H9 (cell line): ENCODE data around the gene VPS33A. TPM values are rescaled to one million over a fixed set of nuclear protein-coding genes. Genes with fewer than 3 reads are reported as not detected.

Source experiments
- DNase-seq: peaks from one replicate; pipeline ENCODE4 v3.0.0-alpha.2; 2017
- H2AFZ ChIP-seq: one replicate; pipeline ENCODE4 v1.6.1; 2013; ENCODE audit warnings: mild to moderate bottlenecking, low read length, control low read depth, moderate library complexity
- H2AK5ac ChIP-seq: 2 replicates; pipeline ENCODE4 v1.6.1; 2013; ENCODE audit warnings: low read length, control low read depth, mixed read lengths; ENCODE audit not compliant: insufficient read length
- H2BK120ac ChIP-seq: one replicate; pipeline ENCODE4 v1.6.1; 2013; ENCODE audit warnings: low read depth, mild to moderate bottlenecking, low read length, control low read depth, inconsistent platforms; ENCODE audit not compliant: poor library complexity, severe bottlenecking
- H2BK12ac ChIP-seq: 2 replicates; pipeline ENCODE4 v1.6.1; 2013; ENCODE audit warnings: low read length, control low read depth, mixed read lengths, low read depth; ENCODE audit not compliant: insufficient read length
- H2BK15ac ChIP-seq: 2 replicates; pipeline ENCODE4 v1.6.1; 2013; ENCODE audit warnings: low read depth, low read length, control low read depth
- H2BK20ac ChIP-seq: one replicate; pipeline ENCODE4 v1.6.1; 2013; ENCODE audit warnings: low read depth, mild to moderate bottlenecking, low read length, control low read depth, inconsistent platforms; ENCODE audit not compliant: poor library complexity, severe bottlenecking
- H2BK5ac ChIP-seq: 2 replicates; pipeline ENCODE4 v1.6.1; 2013; ENCODE audit warnings: low read length, control low read depth, mixed read lengths; ENCODE audit not compliant: insufficient read length
- H3K14ac ChIP-seq: 2 replicates; pipeline ENCODE4 v1.6.1; 2013; ENCODE audit warnings: low read length, control low read depth; ENCODE audit not compliant: insufficient read depth
- H3K18ac ChIP-seq: 2 replicates; pipeline ENCODE4 v1.6.1; 2013; ENCODE audit warnings: low read depth, mild to moderate bottlenecking, mixed read lengths, low read length, control low read depth; ENCODE audit not compliant: insufficient read length
- H3K23ac ChIP-seq: 2 replicates; pipeline ENCODE4 v1.6.1; 2013; ENCODE audit warnings: low read length, control low read depth, mixed read lengths, low read depth; ENCODE audit not compliant: insufficient read length
- H3K23me2 ChIP-seq: 2 replicates; pipeline ENCODE4 v1.6.1; 2013; ENCODE audit warnings: low read depth, mild to moderate bottlenecking, mixed read lengths, low read length, control low read depth; ENCODE audit not compliant: insufficient read length, poor library complexity, severe bottlenecking
- H3K27ac ChIP-seq: 2 replicates; pipeline ENCODE4 v1.5.1; 2013; ENCODE audit warnings: low read length, control low read depth, mixed read lengths, low read depth; ENCODE audit not compliant: insufficient read length
- H3K27me3 ChIP-seq: 2 replicates; pipeline ENCODE4 v1.6.1; 2013; ENCODE audit warnings: low read length, control low read depth, inconsistent platforms; ENCODE audit not compliant: insufficient read depth
- H3K4ac ChIP-seq: 2 replicates; pipeline ENCODE4 v1.6.1; 2013; ENCODE audit warnings: low read depth, mild to moderate bottlenecking, control low read depth, inconsistent platforms, low read length, moderate library complexity
- H3K4me1 ChIP-seq: 2 replicates; pipeline ENCODE4 v1.6.1; 2013; ENCODE audit warnings: low read length, control low read depth, inconsistent platforms; ENCODE audit not compliant: insufficient read depth
- H3K4me2 ChIP-seq: 2 replicates; pipeline ENCODE4 v1.6.1; 2013; ENCODE audit warnings: low read length, control low read depth, mixed read lengths; ENCODE audit not compliant: insufficient read length, insufficient read depth
- H3K56ac ChIP-seq: 2 replicates; pipeline ENCODE4 v1.6.1; 2013; ENCODE audit warnings: low read depth, mild to moderate bottlenecking, mixed read lengths, low read length, control low read depth; ENCODE audit not compliant: insufficient read length
- H3K79me1 ChIP-seq: 2 replicates; pipeline ENCODE4 v1.6.1; 2013; ENCODE audit warnings: low read depth, mild to moderate bottlenecking, moderate library complexity, low read length, control low read depth, inconsistent platforms; ENCODE audit not compliant: insufficient read depth, poor library complexity, severe bottlenecking
- H3K79me2 ChIP-seq: 2 replicates; pipeline ENCODE4 v1.6.1; 2013; ENCODE audit warnings: low read length, control low read depth, inconsistent platforms; ENCODE audit not compliant: insufficient read depth
- H3K9ac ChIP-seq: 2 replicates; pipeline ENCODE4 v1.6.1; 2013; ENCODE audit warnings: low read length, control low read depth, mixed read lengths; ENCODE audit not compliant: insufficient read length; ENCODE audit errors: extremely low read depth
- H3K9me3 ChIP-seq: one replicate; pipeline ENCODE4 v1.6.1; 2013; ENCODE audit warnings: low read depth, low read length, inconsistent platforms; ENCODE audit not compliant: control insufficient read depth
- H3T11ph ChIP-seq: one replicate; pipeline ENCODE4 v1.6.1; 2013; ENCODE audit warnings: mild to moderate bottlenecking, low read length, control low read depth, inconsistent platforms
- H4K20me1 ChIP-seq: one replicate; pipeline ENCODE4 v1.6.1; 2013; ENCODE audit not compliant: control insufficient read depth, insufficient read length, insufficient read depth
- H4K5ac ChIP-seq: 2 replicates; pipeline ENCODE4 v1.6.1; 2013; ENCODE audit warnings: low read depth, mild to moderate bottlenecking, mixed read lengths, low read length, control low read depth; ENCODE audit not compliant: insufficient read length
- H4K8ac ChIP-seq: replicated peaks from 2 replicates; pipeline ENCODE4 v1.6.1; 2013; ENCODE audit warnings: low read length, control low read depth, mixed read lengths, low read depth; ENCODE audit not compliant: insufficient read length
- H4K91ac ChIP-seq: 2 replicates; pipeline ENCODE4 v1.6.1; 2013; ENCODE audit warnings: low read depth, mild to moderate bottlenecking, moderate library complexity, mixed read lengths, low read length, control low read depth; ENCODE audit not compliant: insufficient read length
- H3K27ac Mint-ChIP-seq, 3 experiments: 2 replicates in 2 of 3; 3 replicates in 1 of 3; pipeline ENCODE4 v1.8.0; 2020 to 2021; ENCODE audit warnings: mixed read lengths in 3 of 3, mild to moderate bottlenecking in 1 of 3, moderate library complexity in 1 of 3
- H3K27me3 Mint-ChIP-seq: 2 replicates; pipeline ENCODE4 v1.8.0; 2021; ENCODE audit warnings: low read depth, mild to moderate bottlenecking, moderate library complexity, mixed read lengths
- H3K36me3 Mint-ChIP-seq, 3 experiments: 2 replicates in 2 of 3; 3 replicates in 1 of 3; pipeline ENCODE4 v1.8.0; 2020 to 2021; ENCODE audit warnings: low read depth in 3 of 3, mixed read lengths in 3 of 3; ENCODE audit not compliant: insufficient read depth in 1 of 3
- H3K4me1 Mint-ChIP-seq, 2 experiments: 2 replicates each; pipeline ENCODE4 v1.8.0; 2020; ENCODE audit warnings: mixed read lengths in 2 of 2
- H3K4me3 Mint-ChIP-seq, 2 experiments: 2 replicates in 1 of 2; 3 replicates in 1 of 2; pipeline ENCODE4 v1.8.0; 2020 to 2021; ENCODE audit warnings: mild to moderate bottlenecking in 2 of 2, mixed read lengths in 2 of 2, moderate library complexity in 1 of 2
- H3K9me3 Mint-ChIP-seq, 2 experiments: 2 replicates in 1 of 2; 3 replicates in 1 of 2; pipeline ENCODE4 v1.8.0; 2020; ENCODE audit warnings: mild to moderate bottlenecking in 2 of 2, mixed read lengths in 2 of 2, moderate library complexity in 1 of 2
- CTCF ChIP-seq: fragments of 200-600 bp; sonication (generic); conservative IDR thresholded peaks from 3 replicates; pipeline ENCODE4 v1.8.0; 2021; ENCODE audit warnings: antibody characterized with exemption, mild to moderate bottlenecking
- WGBS: extraction: QIAGEN DNeasy Blood & Tissue Kit; methylation state at CpG from one replicate; pipeline ENCODE4 v1.1.7; 2013; ENCODE audit warnings: missing lambda C conversion rate, low lambda C conversion rate, mixed read lengths; ENCODE audit not compliant: insufficient read length; ENCODE audit errors: extremely low coverage; 5-methylcytosine and 5-hydroxymethylcytosine counted together
- total RNA-seq: library from RNA; stranded (reverse); gene quantifications from 2 replicates; pipeline ENCODE4 v1.2.1, GENCODE V29; 2021

Gene VPS33A
- total RNA-seq, 1 experiment from 2014 or later: 45.9 TPM

- no peak overlapping the region for H3K56ac ChIP-seq
- no peak for DNase-seq
- H3K27me3 Mint-ChIP-seq: no peaks in the 10 kb centered on the region
Observed at GRCh38 chr12:122276242-122276641, 9.9 kb upstream of the VPS33A start.

More at GRCh38 chr12:122276242-122276641, 9.9 kb upstream of the VPS33A start:
- Histone ChIP-seq H3K4me1 (no peaks in the 10 kb centered on the region), H4K8ac (no peak overlapping the region), H3K23ac (no peak overlapping the region), H3K79me2 (no peaks in the 10 kb centered on the region), H4K5ac (no peak overlapping the region), H3K4ac (no peak overlapping the region), H3K79me1 (no peaks in the 10 kb centered on the region), H3T11ph (no peak overlapping the region), H3K23me2 (peaks cover 2% of the 10 kb centered on the region), H2BK20ac (no peak overlapping the region), H2BK5ac (no peak overlapping the region), H3K4me2 (no peak overlapping the region), H3K9me3 (no peaks in the 10 kb centered on the region), H2AK5ac (no peak overlapping the region), H3K14ac (no peak overlapping the region), H2BK15ac (no peak overlapping the region), H2BK120ac (no peak overlapping the region), H3K18ac (no peak overlapping the region), H4K20me1 (no peaks in the 10 kb centered on the region), H2BK12ac (no peak overlapping the region), H3K9ac (no peak overlapping the region), H3K27me3 (no peaks in the 10 kb centered on the region), H2AFZ (no peak overlapping the region), H4K91ac (no peak overlapping the region), H3K27ac (no peak overlapping the region)
- no peak overlapping the region for H3K4me3 Mint-ChIP-seq
- WGBS: no CpG with 5 or more reads among the region's 7 CpGs
- H3K4me1 Mint-ChIP-seq: peaks cover 0 to 5% of the 10 kb centered on the region in 2 experiments; a peak in 1 of 4 replicates
- H3K27ac Mint-ChIP-seq: no peak overlapping the region
- H3K36me3 Mint-ChIP-seq: peaks cover 0 to 7% (median 3%) of the 10 kb centered on the region in 3 experiments; a peak in 3 of 7 replicates
- no peak for TF ChIP-seq CTCF
- H3K9me3 Mint-ChIP-seq: no peaks in the 10 kb centered on the region
